Measurements from ENCODE around the gene HSPB1.

GRCh38 chr7:76294344-76295024 lies 8.0 kb upstream of the HSPB1 start:
- TF ChIP-seq ZFX (IDR thresholded peaks at IDR 0.05) (no peak), CTCF (conservative IDR thresholded peaks at IDR 0.05) (no peak)

All from C4-2B (cell line).